Measurements from ENCODE around the gene C14orf132.

DNA sequence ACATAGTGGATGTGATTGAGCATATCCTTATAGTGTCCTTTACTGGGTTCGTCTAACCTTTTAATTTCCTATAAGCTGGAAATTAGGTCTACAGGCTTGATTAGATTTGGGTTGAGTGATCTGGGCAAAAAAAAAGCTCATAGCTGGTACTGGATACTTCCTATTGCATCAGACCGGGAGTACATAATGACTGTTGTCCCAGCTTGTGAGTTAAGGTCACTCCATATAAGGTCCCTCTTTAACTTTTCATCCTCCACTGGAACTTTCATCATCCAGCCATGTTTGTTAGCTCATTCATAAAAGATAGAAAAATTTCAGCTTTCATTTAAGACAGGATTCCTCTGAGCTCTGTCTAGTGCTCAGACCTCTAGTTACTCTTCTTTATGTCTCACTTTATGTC lies 80.8 kb downstream of the C14orf132 start:
- TF ChIP-seq, protein P1, sequence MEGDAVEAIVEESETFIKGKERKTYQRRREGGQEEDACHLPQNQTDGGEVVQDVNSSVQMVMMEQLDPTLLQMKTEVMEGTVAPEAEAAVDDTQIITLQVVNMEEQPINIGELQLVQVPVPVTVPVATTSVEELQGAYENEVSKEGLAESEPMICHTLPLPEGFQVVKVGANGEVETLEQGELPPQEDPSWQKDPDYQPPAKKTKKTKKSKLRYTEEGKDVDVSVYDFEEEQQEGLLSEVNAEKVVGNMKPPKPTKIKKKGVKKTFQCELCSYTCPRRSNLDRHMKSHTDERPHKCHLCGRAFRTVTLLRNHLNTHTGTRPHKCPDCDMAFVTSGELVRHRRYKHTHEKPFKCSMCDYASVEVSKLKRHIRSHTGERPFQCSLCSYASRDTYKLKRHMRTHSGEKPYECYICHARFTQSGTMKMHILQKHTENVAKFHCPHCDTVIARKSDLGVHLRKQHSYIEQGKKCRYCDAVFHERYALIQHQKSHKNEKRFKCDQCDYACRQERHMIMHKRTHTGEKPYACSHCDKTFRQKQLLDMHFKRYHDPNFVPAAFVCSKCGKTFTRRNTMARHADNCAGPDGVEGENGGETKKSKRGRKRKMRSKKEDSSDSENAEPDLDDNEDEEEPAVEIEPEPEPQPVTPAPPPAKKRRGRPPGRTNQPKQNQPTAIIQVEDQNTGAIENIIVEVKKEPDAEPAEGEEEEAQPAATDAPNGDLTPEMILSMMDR (IDR thresholded peaks at IDR 0.05), result no peak
- no peak for TF ChIP-seq POLR2A (IDR thresholded peaks at IDR 0.05)
